Type B pancreatic cell (in vitro differentiated cells): ENCODE measurements around the gene CYP4F8. TPM values are rescaled to one million over a fixed set of nuclear protein-coding genes. Genes with fewer than 3 reads are reported as not detected.
"Not testable (repeated sequence)": the region's sequence is repeated elsewhere in the genome, so short reads cannot be mapped to it uniquely, and the experiment has no call there.

Experiments used
- DNase-seq: peaks from one replicate; pipeline ENCODE4 v3.0.0; 2021; ENCODE audit warnings: mixed read lengths; ENCODE audit not compliant: unreplicated experiment; ENCODE audit errors: extremely low spot score
- H3K27ac Mint-ChIP-seq: 2 replicates; pipeline ENCODE4 v1.8.0; 2021; ENCODE audit warnings: mild to moderate bottlenecking, mixed read lengths
- H3K27me3 Mint-ChIP-seq: 2 replicates; pipeline ENCODE4 v1.8.0; 2021; ENCODE audit warnings: mixed read lengths
- H3K36me3 Mint-ChIP-seq: 2 replicates; pipeline ENCODE4 v1.8.0; 2021; ENCODE audit warnings: mixed read lengths
- H3K4me1 Mint-ChIP-seq: one replicate; pipeline ENCODE4 v1.8.0; 2021; ENCODE audit warnings: mixed read lengths; ENCODE audit not compliant: unreplicated experiment
- H3K4me3 Mint-ChIP-seq: 2 replicates; pipeline ENCODE4 v1.8.0; 2021; ENCODE audit warnings: mild to moderate bottlenecking, mixed read lengths
- H3K9me3 Mint-ChIP-seq: 2 replicates; pipeline ENCODE4 v1.8.0; 2021; ENCODE audit warnings: mixed read lengths
- total RNA-seq: library from RNA; stranded (reverse); gene quantifications from 2 replicates; pipeline ENCODE4 v1.2.1, GENCODE V29; 2021; ENCODE audit warnings: low replicate concordance
- TF ChIP-seq, protein P1 (sequence below): fragments of 200-600 bp; sonication (generic); conservative IDR thresholded peaks from 2 replicates; pipeline ENCODE4 v1.5.0; 2021; ENCODE audit warnings: antibody characterized with exemption, mild to moderate bottlenecking

The CYP4F8 gene
- total RNA-seq, 1 donor from 2014 or later, result not detected

DNA sequence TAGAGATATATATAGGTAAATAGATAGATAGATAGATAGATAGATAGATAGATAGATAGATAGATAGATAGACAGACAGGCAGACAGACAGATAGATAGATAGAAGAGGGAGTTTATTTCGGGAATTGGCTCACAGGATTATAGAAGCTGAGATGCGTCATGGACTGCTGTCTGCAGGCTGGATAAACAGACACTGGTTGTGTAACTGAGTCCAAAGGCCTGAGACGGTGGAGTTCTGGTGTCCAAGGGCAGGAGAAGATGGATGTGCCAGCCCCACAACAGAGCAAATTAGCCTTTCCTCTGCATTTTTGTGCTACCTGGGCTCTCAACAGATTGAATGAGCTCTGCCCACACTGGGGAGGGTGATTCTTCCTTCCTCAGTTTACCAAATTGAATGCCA, 28.4 kb downstream of the CYP4F8 start:
- H3K27me3 Mint-ChIP-seq, result no peaks in the 10 kb centered on the region
- H3K36me3 Mint-ChIP-seq, result no peaks in the 10 kb centered on the region
- DNase-seq, result no peak
- TF ChIP-seq, protein P1, sequence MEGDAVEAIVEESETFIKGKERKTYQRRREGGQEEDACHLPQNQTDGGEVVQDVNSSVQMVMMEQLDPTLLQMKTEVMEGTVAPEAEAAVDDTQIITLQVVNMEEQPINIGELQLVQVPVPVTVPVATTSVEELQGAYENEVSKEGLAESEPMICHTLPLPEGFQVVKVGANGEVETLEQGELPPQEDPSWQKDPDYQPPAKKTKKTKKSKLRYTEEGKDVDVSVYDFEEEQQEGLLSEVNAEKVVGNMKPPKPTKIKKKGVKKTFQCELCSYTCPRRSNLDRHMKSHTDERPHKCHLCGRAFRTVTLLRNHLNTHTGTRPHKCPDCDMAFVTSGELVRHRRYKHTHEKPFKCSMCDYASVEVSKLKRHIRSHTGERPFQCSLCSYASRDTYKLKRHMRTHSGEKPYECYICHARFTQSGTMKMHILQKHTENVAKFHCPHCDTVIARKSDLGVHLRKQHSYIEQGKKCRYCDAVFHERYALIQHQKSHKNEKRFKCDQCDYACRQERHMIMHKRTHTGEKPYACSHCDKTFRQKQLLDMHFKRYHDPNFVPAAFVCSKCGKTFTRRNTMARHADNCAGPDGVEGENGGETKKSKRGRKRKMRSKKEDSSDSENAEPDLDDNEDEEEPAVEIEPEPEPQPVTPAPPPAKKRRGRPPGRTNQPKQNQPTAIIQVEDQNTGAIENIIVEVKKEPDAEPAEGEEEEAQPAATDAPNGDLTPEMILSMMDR, result no peak
- no peaks in the 10 kb centered on the region for H3K4me1 Mint-ChIP-seq
- H3K4me3 Mint-ChIP-seq, result no peak overlapping the region
- peaks cover 23% of the 10 kb centered on the region for H3K9me3 Mint-ChIP-seq
- H3K27ac Mint-ChIP-seq, result no peak overlapping the region

DNA sequence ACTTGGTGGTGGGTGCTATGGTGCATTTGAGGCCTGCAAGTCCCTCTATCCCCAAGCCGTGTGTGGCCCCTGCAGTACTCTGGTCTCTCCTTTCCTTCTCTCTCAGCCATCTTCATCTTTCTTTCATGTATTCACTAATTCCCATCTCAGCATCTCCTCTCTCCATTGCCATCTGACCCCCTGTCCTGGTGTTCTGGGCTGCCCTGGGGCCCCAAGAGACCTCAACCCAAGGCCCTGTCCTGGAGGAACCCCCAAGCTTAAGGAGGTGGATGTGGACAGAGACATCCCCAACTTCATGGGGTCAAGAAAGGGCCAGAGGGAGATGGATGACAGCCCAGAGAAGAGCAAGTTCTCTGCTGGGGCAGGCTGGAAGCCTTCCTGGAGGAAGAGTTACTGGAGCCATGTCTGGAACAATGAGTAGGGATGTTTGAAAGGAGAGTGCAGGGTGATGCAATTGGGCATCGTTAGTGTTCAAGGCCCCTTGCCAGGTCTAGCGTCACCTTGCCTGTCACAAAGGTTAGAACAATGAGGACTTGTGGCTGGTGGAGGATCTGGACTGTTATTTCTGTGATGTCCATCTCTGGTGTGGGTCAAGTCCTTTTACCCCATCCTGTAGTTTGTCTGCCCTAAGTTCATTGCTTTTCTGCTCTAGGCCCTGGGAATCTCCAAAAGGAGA, 29.2 kb downstream of the CYP4F8 start:
- no peak overlapping the region for H3K27ac Mint-ChIP-seq
- TF ChIP-seq, protein P1, result no peak
- DNase-seq, result no peak
- no peaks in the 10 kb centered on the region for H3K27me3 Mint-ChIP-seq
- no peaks in the 10 kb centered on the region for H3K4me1 Mint-ChIP-seq
- peaks cover 24% of the 10 kb centered on the region for H3K9me3 Mint-ChIP-seq
- no peak overlapping the region for H3K4me3 Mint-ChIP-seq
- no peaks in the 10 kb centered on the region for H3K36me3 Mint-ChIP-seq

DNA sequence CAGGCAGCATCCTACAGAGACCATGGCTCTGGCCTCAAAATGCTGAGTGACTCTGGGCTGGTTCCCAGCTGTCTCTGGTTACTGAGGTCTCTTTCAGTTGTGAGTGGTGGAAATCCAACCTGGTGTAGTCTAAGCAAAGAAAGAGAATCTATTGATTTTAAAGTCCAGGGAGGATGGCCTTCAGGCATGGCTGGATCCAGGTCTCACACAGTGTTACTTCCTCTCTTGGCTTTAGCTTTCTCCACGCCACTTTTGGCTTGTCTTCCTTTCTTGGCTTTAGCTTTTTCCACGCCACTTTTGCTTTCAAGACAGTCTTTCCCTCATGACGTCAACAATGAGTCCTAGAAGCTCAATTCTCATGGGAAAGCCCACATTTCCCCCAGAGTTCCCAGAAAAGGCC, 29.8 kb downstream of the CYP4F8 start:
- Mint-ChIP-seq H3K4me1 (no peaks in the 10 kb centered on the region), H3K36me3 (no peaks in the 10 kb centered on the region), H3K9me3 (peaks cover 28% of the 10 kb centered on the region), H3K4me3 (no peak overlapping the region), H3K27ac (no peak overlapping the region), H3K27me3 (no peaks in the 10 kb centered on the region)
- no peak for DNase-seq
- TF ChIP-seq, protein P1, result no peak

DNA sequence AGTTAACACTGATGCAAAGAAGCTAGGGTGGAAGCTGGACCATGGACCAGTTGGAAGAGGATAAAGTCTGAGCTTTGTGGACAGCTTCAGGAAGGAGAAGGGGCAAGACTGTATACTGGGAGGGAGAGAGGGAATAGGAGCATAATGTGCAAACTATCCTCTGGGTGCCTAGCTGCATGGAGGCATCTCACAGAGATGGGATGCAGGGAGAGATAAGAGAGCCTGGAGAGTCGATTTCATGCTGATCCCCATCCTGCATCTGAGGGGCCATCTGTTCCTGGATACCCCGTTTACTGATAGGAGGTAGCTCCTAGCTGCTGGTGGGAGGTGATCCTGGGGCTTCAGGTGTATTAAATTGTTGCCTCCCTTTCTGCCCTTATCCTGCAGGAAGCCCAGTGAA, 34.5 kb downstream of the CYP4F8 start:
- DNase-seq, result no peak
- H3K27ac Mint-ChIP-seq, result no peak overlapping the region
- TF ChIP-seq, protein P1, result no peak
- H3K4me3 Mint-ChIP-seq, result no peak overlapping the region
- no peaks in the 10 kb centered on the region for H3K27me3 Mint-ChIP-seq
- H3K9me3 Mint-ChIP-seq, result peaks cover 25% of the 10 kb centered on the region
- no peaks in the 10 kb centered on the region for H3K4me1 Mint-ChIP-seq
- no peaks in the 10 kb centered on the region for H3K36me3 Mint-ChIP-seq

DNA sequence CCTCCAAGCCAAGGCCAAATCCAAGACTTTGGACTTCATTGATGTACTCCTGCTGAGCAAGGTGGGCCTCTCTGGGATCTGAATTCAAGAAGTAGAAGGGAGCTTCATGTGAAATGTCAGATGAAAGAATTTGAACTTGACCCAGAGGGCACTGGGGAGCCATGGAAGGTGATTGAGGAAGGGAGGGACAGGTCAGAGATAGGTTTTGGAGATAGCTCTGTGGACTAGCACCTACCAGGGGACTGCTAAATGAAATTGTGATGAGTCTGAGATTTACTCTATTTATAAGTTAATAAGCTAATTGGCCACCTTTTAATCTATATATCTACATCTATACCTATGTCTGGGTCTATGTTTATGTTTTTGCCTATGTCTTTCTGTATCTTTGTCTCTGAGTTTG, 35.1 kb downstream of the CYP4F8 start:
- H3K27ac Mint-ChIP-seq, H3K4me1 Mint-ChIP-seq, H3K36me3 Mint-ChIP-seq, H3K27me3 Mint-ChIP-seq, DNase-seq, H3K4me3 Mint-ChIP-seq: not testable (repeated sequence)
- H3K9me3 Mint-ChIP-seq, result peaks cover 20% of the 10 kb centered on the region

DNA sequence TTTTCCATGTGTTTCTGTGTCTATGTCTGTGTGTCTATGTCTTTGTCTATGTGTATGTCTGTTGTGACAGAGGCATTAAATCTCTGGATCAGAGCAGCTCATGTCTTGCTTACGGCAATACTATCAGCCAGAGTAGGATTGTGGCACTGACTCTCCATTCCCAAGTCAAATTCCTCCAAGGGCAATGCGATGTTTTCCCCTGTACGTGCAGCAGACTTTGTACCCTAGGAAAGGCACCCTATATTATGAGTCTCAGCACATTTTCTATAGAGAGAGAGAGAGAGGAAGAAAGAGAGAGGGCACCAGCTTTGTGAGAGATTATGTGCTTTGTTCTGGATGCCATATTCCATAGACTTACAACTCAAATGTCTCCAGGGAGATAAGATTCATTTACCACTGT, 36.8 kb downstream of the CYP4F8 start:
- H3K4me3 Mint-ChIP-seq, result no peak overlapping the region
- TF ChIP-seq, protein P1, result no peak
- no peak overlapping the region for H3K27ac Mint-ChIP-seq
- H3K36me3 Mint-ChIP-seq, result no peaks in the 10 kb centered on the region
- no peaks in the 10 kb centered on the region for H3K4me1 Mint-ChIP-seq
- H3K9me3 Mint-ChIP-seq, result peaks cover 12% of the 10 kb centered on the region
- DNase-seq, result no peak
- H3K27me3 Mint-ChIP-seq, result no peaks in the 10 kb centered on the region
